HepG2 (cell line): ENCODE results near the gene NMNAT1. TPM values are rescaled to one million over a fixed set of nuclear protein-coding genes. Genes with fewer than 3 reads are reported as not detected.

Source experiments
- ATAC-seq: fragments of 200-7000 bp; cut with Tn5 transposase; 3 replicates; pipeline ENCODE4 v1.9.1; 2020; ENCODE audit warnings: mild to moderate bottlenecking, moderate library complexity
- BruUV-seq: library from RNA; stranded (reverse); fragments of 400-500 nt; replicated peaks from 2 replicates; lab custom pipeline; 2021; lab: Mats Ljungman, UMichigan
- CTCF ChIA-PET: fragments of 300-600 bp; formaldehyde crosslinking; extraction: SDS; loops from one replicate; lab custom pipeline; 2021; ENCODE audit warnings: low total read pairs, inconsistent platforms, low intra/inter-chr PET ratio; lab: Yijun Ruan, JAX
- POLR2A ChIA-PET: fragments of 350-600 bp; sonication (Branson Sonifier 250); formaldehyde crosslinking; loops from one replicate; lab custom pipeline; 2020; ENCODE audit warnings: antibody characterized with exemption, inconsistent platforms; lab: Yijun Ruan, JAX
- DNase-seq: peaks from one replicate; pipeline ENCODE4 v3.0.0-alpha.2; 2015; ENCODE audit warnings: low spot score
- FAIRE-seq: peaks from 3 replicates; lab custom pipeline; 2011; peaks lifted over from hg19 to GRCh38; lab: Jason Lieb, UNC
- H2AFZ ChIP-seq: one replicate; pipeline ENCODE4 v1.6.1; 2011; ENCODE audit warnings: low read length, inconsistent platforms
- H3K27ac ChIP-seq: fragments of 300-600 bp; 3 replicates; pipeline ENCODE4 v1.8.0; 2011; ENCODE audit warnings: mixed run types, mild to moderate bottlenecking, mixed read lengths, low read length, inconsistent platforms; ENCODE audit not compliant: insufficient read depth; ENCODE audit errors: extremely low read length
- H3K27me3 ChIP-seq, 2 experiments: fragments of 200-600 bp in 1 of 2; 2 replicates in 1 of 2; 3 replicates in 1 of 2; pipeline versions ENCODE4 v1.6.0 to v1.8.0; 2011; ENCODE audit warnings: low read length in 2 of 2, mild to moderate bottlenecking in 2 of 2, moderate library complexity in 2 of 2, inconsistent platforms in 1 of 2; ENCODE audit not compliant: insufficient read depth in 2 of 2, control insufficient read depth in 1 of 2
- H3K36me3 ChIP-seq, 2 experiments: fragments of 200-600 bp in 1 of 2; replicated peaks in 1 of 2; 2 replicates in 1 of 2; 3 replicates in 1 of 2; pipeline versions ENCODE4 v1.5.1 to v1.8.0; 2011; ENCODE audit warnings: low read length in 2 of 2, inconsistent platforms in 1 of 2; ENCODE audit not compliant: insufficient read depth in 2 of 2, control insufficient read depth in 1 of 2
- H3K4me1 ChIP-seq: 2 replicates; pipeline ENCODE4 v1.5.1; 2012; ENCODE audit warnings: low read length, inconsistent platforms; ENCODE audit not compliant: insufficient read depth
- H3K4me2 ChIP-seq: 2 replicates; pipeline ENCODE4 v1.6.0; 2011; ENCODE audit warnings: low read depth, low read length, inconsistent platforms
- H3K4me3 ChIP-seq, 3 experiments: fragments of 200-600 bp in 1 of 3; sonication (generic), shearing (Covaris generic) in 1 of 3; replicated peaks in 1 of 3; 2 replicates each; pipeline ENCODE4 v1.5.1; 2011 to 2016; ENCODE audit warnings: low read length in 3 of 3, inconsistent platforms in 2 of 3, low read depth in 2 of 3, mild to moderate bottlenecking in 2 of 3, control low read depth in 1 of 3, mixed read lengths in 1 of 3; ENCODE audit not compliant: insufficient read depth in 1 of 3
- H3K79me2 ChIP-seq: one replicate; pipeline ENCODE4 v1.6.1; 2011; ENCODE audit warnings: low read length, inconsistent platforms; ENCODE audit not compliant: insufficient read depth
- H3K9ac ChIP-seq: 2 replicates; pipeline ENCODE4 v1.6.0; 2011; ENCODE audit warnings: mild to moderate bottlenecking, low read depth, low read length, inconsistent platforms; ENCODE audit not compliant: insufficient read depth
- H3K9me3 ChIP-seq: 2 replicates; pipeline ENCODE4 v1.5.1; 2012; ENCODE audit warnings: mild to moderate bottlenecking, low read length
- H4K20me1 ChIP-seq: 2 replicates; pipeline ENCODE4 v1.6.0; 2011; ENCODE audit warnings: inconsistent platforms, mild to moderate bottlenecking, low read length, moderate library complexity; ENCODE audit not compliant: insufficient read depth
- PHF21A ChIP-seq: sonication (generic); formaldehyde crosslinking; IDR thresholded peaks from 2 replicates; pipeline ENCODE4 v1.5.0; 2020; ENCODE audit warnings: mild to moderate bottlenecking, missing genetic modification reagents
- REPIN1 ChIP-seq: sonication (generic); formaldehyde crosslinking; IDR thresholded peaks from 2 replicates; pipeline ENCODE4 v1.8.0; 2022; ENCODE audit warnings: missing genetic modification reagents, low read depth, mild to moderate bottlenecking, borderline replicate concordance
- SALL2 ChIP-seq: sonication (generic); formaldehyde crosslinking; IDR thresholded peaks from 2 replicates; pipeline ENCODE4 v1.8.1; 2023; ENCODE audit warnings: mild to moderate bottlenecking, missing genetic modification reagents, inconsistent platforms
- ZBTB38 ChIP-seq: sonication (generic); formaldehyde crosslinking; IDR thresholded peaks from 2 replicates; pipeline ENCODE4 v1.5.1; 2020; ENCODE audit warnings: mild to moderate bottlenecking, missing genetic modification reagents
- ZFP1 ChIP-seq: IDR thresholded peaks from 2 replicates; pipeline ENCODE4 v1.6.1; 2016
- WGBS: methylation state at CpG from one replicate; pipeline ENCODE4 v1.1.6; 2017; ENCODE audit warnings: low lambda C conversion rate; 5-methylcytosine and 5-hydroxymethylcytosine counted together
- in situ Hi-C: cut with HindIII; loops from 2 replicates; pipeline ENCODE4 v1.10.0; 2017; ENCODE audit warnings: low pct_unique_long_range_greater_than_20kb; ENCODE audit not compliant: extremely low pct_ligation_motif_present
- intact Hi-C: fragments of 100-400 bp; cut with micrococcal nuclease; formaldehyde crosslinking; loops from one replicate; pipeline ENCODE4 v1.10.0; 2022; ENCODE audit not compliant: unreplicated experiment
- polyA plus RNA-seq, 8 experiments: library from polyadenylated mRNA; depleted of rRNA in 3 of 8; stranded (reverse) in 7 of 8; unstranded in 1 of 8; fragments of >200 nt; fragmentation: Illumina TruSeq in 4 of 8; extraction: Trizol in 4 of 8; gene quantifications; 2 replicates each; pipeline versions ENCODE4 v1.2.1 to v1.2.3, GENCODE V29; 2011 to 2016; ENCODE audit warnings: low read depth in 4 of 8, missing spikeins in 1 of 8, mixed read lengths in 1 of 8; ENCODE audit not compliant: insufficient read depth in 1 of 8
- total RNA-seq, 5 experiments: library from RNA; depleted of rRNA; stranded (reverse); fragments of >200 nt; fragmentation: Illumina TruSeq; extraction: Trizol; gene quantifications; 2 replicates each; pipeline ENCODE4 v1.2.3, GENCODE V29; 2016; ENCODE audit warnings: low read depth in 1 of 5
- TF ChIP-seq, protein P1 (sequence below): sonication (generic); IDR thresholded peaks from 2 replicates; pipeline ENCODE4 v1.6.1; 2016; ENCODE audit warnings: low read depth, borderline replicate concordance
- TF ChIP-seq, protein P2 (sequence below): sonication (generic); formaldehyde crosslinking; conservative IDR thresholded peaks from 2 replicates; pipeline ENCODE4 v1.4.0; 2020; ENCODE audit warnings: missing genetic modification reagents

Gene NMNAT1
- total and polyA plus RNA-seq, 2 of the 13 experiments (the other 11 are each of a cell fraction or from before 2014, with no cell fraction given) = 5.6 to 12.2 TPM

- no peak overlapping the region for H3K4me2 ChIP-seq
- H3K79me2 ChIP-seq = no peaks in the 10 kb centered on the region
- 0 out of 2 replicates have a peak, but pooled peaks cover 2% of the 10 kb centered on the region for H3K4me1 ChIP-seq
- no peaks in the 10 kb centered on the region for H4K20me1 ChIP-seq
- no peak for DNase-seq
- no peak for TF ChIP-seq ZBTB38
- no peak for TF ChIP-seq ZFP1 (CRISPR knock-in tag)
- no peak for TF ChIP-seq REPIN1
- no peak for TF ChIP-seq PHF21A (CRISPR knock-in tag)
- TF ChIP-seq, protein P1, sequence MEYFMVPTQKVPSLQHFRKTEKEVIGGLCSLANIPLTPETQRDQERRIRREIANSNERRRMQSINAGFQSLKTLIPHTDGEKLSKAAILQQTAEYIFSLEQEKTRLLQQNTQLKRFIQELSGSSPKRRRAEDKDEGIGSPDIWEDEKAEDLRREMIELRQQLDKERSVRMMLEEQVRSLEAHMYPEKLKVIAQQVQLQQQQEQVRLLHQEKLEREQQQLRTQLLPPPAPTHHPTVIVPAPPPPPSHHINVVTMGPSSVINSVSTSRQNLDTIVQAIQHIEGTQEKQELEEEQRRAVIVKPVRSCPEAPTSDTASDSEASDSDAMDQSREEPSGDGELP = no peak
- TF ChIP-seq, protein P2, sequence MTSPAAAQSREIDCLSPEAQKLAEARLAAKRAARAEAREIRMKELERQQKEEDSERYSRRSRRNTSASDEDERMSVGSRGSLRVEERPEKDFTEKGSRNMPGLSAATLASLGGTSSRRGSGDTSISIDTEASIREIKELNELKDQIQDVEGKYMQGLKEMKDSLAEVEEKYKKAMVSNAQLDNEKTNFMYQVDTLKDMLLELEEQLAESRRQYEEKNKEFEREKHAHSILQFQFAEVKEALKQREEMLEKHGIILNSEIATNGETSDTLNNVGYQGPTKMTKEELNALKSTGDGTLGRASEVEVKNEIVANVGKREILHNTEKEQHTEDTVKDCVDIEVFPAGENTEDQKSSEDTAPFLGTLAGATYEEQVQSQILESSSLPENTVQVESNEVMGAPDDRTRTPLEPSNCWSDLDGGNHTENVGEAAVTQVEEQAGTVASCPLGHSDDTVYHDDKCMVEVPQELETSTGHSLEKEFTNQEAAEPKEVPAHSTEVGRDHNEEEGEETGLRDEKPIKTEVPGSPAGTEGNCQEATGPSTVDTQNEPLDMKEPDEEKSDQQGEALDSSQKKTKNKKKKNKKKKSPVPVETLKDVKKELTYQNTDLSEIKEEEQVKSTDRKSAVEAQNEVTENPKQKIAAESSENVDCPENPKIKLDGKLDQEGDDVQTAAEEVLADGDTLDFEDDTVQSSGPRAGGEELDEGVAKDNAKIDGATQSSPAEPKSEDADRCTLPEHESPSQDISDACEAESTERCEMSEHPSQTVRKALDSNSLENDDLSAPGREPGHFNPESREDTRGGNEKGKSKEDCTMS (CRISPR knock-in tag) = no peak
- TF ChIP-seq SALL2 (CRISPR knock-in tag) = no peak
- TF ChIP-seq, all 625 proteins: peak for 0
- Histone ChIP-seq H3K4me3 (no peak overlapping the region), H2AFZ (no peak overlapping the region), H3K27ac (no peak overlapping the region), H3K36me3 (no peaks in the 10 kb centered on the region), H3K9ac (no peak overlapping the region), H3K27me3 (no peaks in the 10 kb centered on the region), H3K9me3 (no peaks in the 10 kb centered on the region)
- FAIRE-seq (no peak), ATAC-seq (no peak)
- ChIA-PET POLR2A (no interaction called here), CTCF (no interaction called here)
- in situ Hi-C loops (no loop called here), intact Hi-C loops (no loop called here)
- WGBS = 93% methylated on average over 8 of the region's 8 CpGs
- BruUV-seq = no TSS peak
Measured at GRCh38 chr1:9957726-9958125, 14.5 kb downstream of the NMNAT1 start.
